Esophagus mucosa (tissue), 1 donor: ENCODE data around the gene FAM200C. TPM values are rescaled to one million over a fixed set of nuclear protein-coding genes. Genes with fewer than 3 reads are reported as not detected.

Source experiments
- ATAC-seq: fragments of 200-7000 bp; cut with Tn5 transposase; one replicate; pipeline ENCODE4 v1.9.1; 2020
- total RNA-seq: library from RNA; stranded (reverse); gene quantifications from one replicate; pipeline ENCODE4 v1.2.4, GENCODE V29; 2023
- donor health status: DM: yes; HTN: yes; CAD: no.

Gene FAM200C
- total RNA-seq, 1 donor from 2014 or later, result 0.76 TPM

DNA sequence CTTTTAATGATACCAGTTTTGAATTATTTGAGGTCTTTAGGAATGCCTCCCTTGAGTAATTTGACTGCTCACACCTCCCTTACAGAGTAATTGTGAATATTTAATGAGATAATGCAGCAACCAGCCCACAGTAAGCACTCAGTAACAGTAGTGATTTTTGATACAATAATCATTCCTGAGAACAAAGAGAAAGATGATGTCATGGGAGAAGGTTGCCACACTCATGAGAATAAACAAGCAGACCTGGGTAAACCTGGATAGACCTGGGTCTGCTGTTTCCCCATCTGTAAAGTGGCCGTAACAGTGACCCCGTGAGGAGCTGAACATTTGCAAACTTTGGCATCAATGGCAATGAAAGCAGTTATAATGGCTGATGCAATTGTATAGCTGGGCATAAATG, 33.6 kb downstream of the FAM200C start:
- ATAC-seq, result no peak

DNA sequence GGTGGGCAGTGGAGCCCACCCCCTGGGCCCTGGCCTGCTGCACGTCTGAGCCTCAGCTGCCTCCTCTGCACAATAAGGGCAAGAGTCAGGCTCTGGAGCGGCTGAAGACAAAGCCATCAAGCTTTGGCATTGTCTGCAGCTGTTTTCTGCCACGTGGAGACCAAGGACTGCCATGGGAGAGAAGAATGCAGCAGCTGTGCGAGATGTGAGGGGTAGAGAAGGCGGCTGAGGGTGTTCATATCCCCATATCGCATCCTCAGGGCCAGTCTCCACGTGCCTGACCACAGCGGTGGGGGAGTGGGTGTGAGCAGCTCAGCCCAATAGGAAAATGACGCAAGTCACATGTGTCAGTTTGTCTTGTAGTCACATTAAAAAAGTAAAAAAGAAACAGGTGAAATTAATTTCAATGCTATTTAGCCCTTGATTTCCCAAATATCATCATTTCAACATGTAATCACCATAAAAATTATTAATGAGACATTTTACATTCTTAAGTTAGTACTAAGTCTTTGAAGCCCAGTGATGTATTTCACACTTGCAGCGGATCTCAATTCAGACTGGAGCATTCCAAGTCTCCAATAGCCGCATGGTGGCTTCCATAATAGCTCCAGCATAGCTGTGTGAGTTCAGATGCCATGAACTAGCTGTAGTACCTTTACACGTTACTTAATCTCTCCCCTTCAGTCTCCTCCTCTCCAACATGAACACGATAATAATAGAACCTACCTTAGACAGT, 36.0 kb downstream of the FAM200C start:
- ATAC-seq, result no peak

DNA sequence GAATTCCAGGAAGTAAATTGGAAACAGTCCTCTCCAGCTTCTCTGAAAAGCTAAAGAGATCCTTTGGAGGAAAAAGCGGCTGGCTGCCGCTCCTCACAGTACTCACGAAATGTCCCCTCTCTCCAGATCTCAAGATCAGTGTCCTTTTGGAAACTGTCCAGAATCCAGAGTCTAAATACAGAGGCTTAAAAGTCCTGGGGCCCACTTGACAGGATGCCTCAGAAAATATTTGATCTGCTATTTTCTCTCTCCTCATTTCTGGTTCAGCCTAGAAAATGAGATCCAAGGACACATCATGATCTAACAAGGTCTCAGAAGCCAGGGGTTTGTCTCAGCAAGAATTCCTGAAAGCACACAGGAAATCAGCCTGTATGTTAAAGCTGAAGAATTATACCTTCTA, 36.6 kb downstream of the FAM200C start:
- no peak for ATAC-seq

DNA sequence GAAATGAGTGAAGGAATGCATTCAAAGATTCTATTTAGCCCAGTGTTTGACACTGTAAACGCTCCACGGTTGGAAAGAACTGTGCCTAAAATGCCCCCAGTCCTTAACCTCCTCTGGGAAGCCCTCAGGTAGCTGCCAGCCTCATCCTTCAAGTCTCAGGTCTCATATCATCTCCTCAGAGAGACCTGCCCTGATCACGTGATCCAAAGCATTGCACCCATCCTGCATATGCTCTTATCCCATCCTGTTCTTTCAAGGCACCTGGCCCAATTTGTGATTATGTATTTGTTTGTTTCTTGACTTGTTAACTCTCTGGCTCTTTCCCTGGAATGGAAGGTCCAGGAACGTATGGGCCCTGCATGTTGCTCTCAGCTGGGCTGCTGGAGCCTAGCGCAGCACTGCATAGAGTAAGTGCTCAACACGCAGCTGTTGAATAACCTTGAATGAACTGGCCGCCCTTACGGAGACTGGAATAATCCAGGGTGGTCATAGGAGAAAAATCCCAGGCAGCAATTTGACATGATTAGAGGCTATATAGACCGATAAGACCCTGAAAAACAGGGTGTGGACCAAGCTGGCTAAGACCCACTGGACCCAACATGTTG, 38.1 kb downstream of the FAM200C start:
- ATAC-seq, result no peak

DNA sequence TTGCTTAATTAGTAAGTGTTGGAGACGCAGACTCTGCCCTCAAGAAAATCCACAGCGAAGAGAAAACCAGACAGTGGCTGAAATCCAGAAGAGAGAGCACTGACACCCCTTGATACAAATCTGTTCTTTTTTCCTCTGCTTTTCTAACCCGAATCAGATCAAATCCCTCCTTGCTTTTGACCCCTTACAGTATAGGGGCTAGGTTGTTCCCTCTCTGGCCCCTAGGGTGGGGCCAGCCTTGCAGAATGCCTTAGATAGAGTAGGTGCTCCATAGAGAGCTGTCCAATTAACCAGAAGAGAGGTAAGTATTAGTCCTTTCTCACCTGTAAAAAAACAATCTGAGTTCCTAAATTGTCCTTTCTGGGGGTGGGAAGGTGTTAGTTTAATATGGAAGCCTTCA, 39.5 kb downstream of the FAM200C start:
- no peak for ATAC-seq

DNA sequence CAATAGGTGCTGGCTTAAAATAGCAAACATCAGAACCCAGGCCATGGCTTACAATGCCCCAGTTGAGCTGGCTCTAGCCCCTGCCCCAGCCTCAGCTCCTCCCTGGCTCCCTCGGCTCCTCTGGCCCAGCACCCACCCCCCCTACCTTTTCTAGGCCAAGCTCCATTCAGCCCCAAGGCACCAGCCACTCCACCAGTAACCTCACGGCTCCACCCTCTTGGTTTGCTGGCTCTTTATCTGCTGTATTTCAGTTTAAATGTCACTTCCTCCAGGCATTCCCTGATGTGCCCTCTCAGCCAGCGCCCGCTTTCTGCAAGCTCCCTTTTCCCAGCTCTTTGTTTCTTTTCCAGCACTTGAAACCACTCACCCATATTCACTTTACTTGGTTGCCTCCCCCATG, 40.0 kb downstream of the FAM200C start:
- ATAC-seq, result no peak

DNA sequence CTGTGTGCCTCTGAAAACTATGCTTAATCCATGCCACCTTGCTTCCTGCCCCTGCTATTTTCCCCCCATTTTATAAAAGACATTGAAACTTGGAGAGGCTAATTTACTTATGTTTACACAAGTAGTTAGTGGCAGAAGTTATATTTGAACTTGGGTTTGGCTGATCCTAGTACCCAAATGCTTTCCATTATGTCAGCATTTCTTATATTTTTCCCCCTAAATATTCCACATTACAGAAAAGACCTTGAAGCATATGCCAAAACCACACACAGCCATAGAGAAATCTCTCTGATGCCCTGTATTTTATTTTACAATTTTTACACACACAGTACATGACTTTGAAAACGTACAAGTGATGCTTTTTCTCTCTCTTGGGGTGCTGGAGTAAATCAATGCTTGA, 40.6 kb downstream of the FAM200C start:
- no peak for ATAC-seq

DNA sequence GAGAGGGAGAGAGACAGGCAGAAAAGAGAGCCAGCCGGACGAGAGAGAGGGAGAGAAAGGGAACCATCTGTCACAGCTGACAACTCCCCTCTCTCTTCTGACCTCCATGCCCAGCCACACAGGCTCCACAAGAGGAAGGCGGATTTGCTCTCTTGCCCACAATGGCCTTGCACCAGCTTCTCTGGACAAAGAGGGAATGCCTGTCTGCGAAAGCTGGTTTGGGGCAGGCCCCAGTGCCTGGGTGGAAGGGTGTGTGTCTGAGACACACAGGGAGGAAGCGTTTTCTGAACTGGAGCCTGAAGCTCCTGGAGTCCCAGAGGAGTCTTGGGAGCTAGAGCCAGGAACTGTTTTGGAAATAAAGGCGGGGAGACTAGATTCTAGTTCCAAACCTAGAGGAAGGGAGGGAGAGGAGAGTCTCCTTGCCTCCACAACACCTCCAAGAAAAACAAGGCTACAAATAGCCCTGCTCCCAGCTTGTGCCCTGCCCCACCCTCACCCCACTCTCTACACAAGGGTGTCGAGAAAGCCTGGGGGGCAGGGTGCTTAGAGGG, 41.9 kb downstream of the FAM200C start:
- ATAC-seq, result no peak

DNA sequence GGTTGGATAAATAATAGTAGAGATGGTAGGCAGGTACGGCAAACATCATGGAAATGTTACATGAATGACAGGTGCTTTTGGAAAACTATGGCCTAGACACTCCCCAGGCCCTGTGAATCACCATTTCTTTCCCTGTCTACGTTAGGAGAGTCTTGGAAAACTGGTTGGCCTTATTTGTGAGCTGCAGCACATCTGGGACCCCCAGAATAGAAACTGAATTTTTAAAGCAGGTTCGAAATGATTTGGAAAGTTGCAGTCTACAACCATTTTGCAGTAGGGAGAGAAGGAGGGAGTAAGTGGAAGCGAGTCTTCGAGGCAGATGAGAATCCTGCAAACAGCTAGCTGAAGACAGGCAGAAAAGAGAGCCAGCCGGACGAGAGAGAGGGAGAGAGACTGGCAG, 42.5 kb downstream of the FAM200C start:
- ATAC-seq, result no peak

DNA sequence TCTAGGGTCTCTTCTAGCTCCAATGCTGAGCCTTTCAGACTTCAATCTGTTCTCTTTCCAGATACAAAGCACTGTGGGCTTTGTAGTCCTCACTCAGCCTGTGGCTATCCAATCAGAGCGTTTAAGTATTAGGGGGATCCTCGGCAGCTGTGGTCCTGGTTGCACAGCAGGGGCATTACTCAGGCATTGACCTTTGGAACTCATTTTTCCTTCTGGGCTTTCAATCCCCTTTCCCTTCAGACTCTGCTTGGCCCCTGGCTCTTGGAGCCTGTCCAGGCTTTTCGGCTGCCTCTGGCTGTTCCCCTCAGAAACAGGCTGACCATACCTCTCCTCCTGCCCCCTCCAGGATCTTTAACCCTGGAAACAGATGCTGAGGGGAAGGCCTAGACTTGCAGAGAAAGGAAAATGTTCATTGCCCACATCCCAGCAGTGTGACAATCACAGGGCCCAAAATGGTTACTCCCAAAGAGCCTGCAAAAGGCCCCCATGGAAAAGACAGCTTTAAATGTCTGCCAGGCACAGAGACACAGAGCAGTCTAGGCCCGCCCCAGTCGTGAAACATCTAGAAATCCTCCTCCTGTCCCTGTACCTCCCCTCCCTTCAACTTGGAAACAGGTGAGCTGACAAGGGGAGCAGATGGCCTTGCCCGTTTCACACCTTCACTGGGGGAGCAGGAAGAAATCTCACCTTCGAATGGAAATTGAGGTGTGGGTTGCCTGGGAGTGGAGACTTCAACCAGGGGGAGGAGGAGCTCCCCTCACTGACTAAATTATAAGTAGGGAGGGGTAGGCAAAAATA, 43.1 kb downstream of the FAM200C start:
- no peak for ATAC-seq

DNA sequence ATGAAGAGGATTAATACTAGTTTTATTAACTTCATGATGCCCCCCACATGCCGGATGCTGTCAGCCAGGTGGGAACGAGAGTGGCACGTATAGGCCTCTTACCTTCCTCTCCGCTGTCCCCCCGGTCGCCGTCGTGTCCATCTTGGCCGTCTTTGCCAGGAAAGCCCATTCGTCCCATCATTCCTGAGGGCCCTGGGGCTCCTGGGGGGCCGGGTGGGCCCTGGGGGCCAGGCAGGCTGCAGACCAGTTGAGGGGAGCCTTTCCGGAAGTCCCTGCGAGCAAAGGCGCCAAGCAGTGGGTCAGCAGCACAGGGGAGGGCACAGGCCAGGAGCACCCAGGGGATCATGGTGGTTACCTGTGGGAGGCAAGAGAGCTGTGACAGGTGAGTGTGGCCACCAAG, 45.2 kb downstream of the FAM200C start:
- no peak for ATAC-seq

DNA sequence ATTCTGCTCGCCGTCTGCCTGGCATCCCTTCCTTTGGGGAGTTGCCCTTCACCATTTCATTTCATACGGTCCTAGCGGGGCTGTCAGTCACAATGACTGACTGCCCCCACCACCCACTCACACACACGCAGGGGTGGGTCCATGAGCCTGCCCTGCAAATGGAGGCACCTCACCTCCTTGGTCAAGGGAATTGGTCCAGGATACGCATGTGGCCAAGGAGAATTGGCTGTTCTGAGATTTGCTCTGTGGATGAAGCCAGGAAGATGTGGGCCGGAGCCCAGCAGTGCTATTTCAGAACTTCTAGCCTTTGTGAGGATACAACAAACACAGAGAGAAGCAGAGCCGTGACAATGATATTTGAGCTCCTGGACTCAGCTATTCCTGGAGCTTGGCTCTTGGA, 46.5 kb downstream of the FAM200C start:
- ATAC-seq, result no peak

DNA sequence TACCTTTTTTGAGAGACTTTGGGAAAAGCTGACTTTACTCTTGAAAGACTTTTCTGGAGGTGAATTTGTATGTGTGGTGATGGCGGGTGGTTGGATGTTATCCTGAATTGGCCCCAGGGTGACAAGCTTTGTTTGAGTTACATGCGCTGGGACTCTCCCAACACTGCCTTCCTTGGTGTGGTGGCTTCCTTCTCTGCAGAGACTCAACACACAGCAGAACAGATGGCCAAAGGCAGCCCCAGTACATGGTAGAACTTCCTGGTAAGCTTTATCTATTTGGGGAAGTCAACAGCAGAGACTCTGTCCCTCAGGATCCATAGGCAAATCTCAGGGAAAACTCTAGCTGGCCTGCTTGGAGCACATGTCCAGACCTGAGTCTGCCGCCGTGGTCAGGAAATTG, 47.5 kb downstream of the FAM200C start:
- ATAC-seq, result no peak

DNA sequence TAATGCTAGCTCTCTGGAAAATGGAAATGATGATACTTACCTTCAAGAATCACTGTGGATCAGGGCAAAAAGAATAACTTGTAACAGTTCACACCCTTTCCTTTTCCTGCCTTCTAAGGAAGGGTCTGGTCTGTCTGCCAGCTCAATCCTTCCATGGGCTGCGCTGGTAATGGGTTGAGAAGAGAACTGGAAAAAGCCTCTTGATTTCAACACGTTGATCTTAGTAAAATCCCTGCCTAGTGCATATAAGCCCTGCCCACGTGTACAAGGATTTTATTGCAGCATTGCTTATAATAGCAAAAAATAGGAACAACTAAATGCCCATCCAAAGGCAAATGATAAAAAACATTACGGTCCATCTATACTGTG, 49.9 kb downstream of the FAM200C start:
- no peak for ATAC-seq

DNA sequence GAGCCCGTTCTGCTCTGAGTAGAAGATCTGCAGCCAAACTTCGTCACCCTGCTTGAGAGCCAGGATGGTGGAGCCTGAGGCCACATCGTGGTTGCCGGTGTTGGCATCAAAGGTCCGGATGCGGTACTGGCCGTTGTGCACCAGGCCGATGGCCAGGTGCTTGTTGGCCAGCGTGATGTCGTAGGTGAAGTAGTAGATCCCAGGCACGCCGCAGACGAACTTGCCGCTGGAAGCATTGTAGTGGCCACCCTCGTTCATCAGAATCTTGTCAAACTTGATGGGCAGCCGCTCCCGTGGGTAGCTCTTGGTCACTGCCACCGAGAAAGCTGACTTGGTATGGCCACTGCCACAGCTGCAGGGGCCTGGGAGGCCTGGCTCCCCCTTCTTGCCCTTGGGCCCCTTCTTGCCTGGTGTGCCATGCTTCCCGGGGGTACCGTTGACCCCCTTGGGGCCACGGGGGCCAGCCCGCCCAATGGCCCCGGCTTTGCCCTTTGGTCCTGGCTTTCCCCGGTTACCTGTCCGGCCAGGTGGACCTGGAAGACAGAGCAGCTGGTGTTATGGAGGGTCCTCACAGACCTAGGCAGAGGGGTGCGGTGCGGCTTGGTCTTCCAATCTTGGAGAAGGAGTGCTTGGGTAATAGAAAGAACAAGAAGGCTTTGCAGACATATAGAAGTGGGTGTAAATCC, 50.5 kb downstream of the FAM200C start:
- ATAC-seq, result no peak

DNA sequence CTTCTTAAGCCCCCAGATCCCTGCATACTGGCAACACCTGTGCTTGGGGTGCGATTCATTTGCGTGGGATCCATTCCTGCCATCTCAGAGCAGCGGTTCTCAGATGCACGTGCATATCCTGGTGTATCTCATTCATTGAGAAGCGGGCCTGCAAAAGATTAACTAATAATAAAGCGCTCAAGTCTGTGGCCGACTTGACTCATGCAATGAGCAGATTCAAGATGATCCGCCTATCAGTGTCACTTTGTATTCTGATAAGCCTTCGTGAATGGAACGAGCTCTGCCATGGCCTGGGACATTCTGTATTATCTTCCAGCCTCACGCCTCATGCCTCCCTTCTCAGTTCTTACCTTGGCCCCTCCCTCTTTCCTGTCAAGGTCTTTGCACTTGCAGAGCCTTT, 51.8 kb downstream of the FAM200C start:
- ATAC-seq, result no peak

DNA sequence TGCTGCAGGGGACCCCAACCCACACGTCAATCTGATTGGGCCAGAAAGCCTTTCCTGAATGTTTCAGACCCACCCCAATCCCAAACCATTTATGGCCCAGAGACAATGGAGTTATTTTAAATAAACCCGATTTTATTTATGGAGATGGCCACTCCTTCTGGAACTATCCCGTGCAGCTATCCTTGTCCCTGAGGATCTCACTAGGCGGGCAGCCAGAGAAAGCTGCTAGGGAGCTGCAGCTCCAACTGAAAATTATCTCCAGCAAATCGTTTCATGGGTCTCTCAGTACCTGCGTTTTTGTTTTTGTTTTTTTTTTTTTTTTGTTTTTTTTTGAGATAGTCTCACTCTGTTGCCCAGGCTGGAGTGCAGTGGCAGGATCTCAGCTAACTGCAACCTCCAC, 52.4 kb downstream of the FAM200C start:
- ATAC-seq, result no peak

Other genes starting within 250 kb of the FAM200C start
- gene FABP6, start 170.5 kb downstream of the FAM200C start, total RNA-seq, result 3.1 TPM
- gene CCNJL, start 87.5 kb downstream of the FAM200C start, total RNA-seq, result 2.6 TPM
- 0.20 TPM for gene C1QTNF2, start 29.4 kb downstream of the FAM200C start, total RNA-seq
- gene SLU7, start 19.0 kb upstream of the FAM200C start, total RNA-seq, result 23.8 TPM
- 74.7 TPM for gene PTTG1, start 21.8 kb upstream of the FAM200C start, total RNA-seq